Mammary epithelial cell (primary cell): ENCODE results near the gene FAM241A.

Source experiments
- CTCF ChIP-seq, 2 donors: IDR thresholded peaks in 1 of 2; conservative IDR thresholded peaks in 1 of 2; 2 replicates each; pipeline ENCODE4 v1.5.1; 2011 to 2012; ENCODE audit warnings: inconsistent platforms in 2 of 2, low read length in 2 of 2, mild to moderate bottlenecking in 2 of 2, control low read depth in 1 of 2, low read depth in 1 of 2; ENCODE audit not compliant: insufficient read depth in 1 of 2; ENCODE audit errors: extremely low read depth in 1 of 2
- EZH2 ChIP-seq: IDR thresholded peaks from 2 replicates; pipeline ENCODE4 v1.6.1; 2012; ENCODE audit warnings: low read length, inconsistent platforms, borderline replicate concordance

- TF ChIP-seq CTCF (conservative IDR thresholded peaks at IDR 0.05 in 1 of 2, IDR thresholded peaks at IDR 0.05 in 1 of 2; ENCODE audit: extremely low read depth in 1 of 2, insufficient read depth in 1 of 2, low read depth in 1 of 2, low read length in 2 of 2) (no peak), EZH2 (no peak)
Measured at GRCh38 chr4:112140536-112140935, 4.7 kb upstream of the FAM241A start.
